GM21717 (cell line): ENCODE data around the gene PECR.

Experiments
- ATAC-seq: cut with Tn5 transposase; IDR thresholded peaks from one replicate; pipeline ENCODE4 v1.9.1; 2021; ENCODE audit warnings: mild to moderate bottlenecking, moderate library complexity; ENCODE audit not compliant: unreplicated experiment

The PECR gene

DNA sequence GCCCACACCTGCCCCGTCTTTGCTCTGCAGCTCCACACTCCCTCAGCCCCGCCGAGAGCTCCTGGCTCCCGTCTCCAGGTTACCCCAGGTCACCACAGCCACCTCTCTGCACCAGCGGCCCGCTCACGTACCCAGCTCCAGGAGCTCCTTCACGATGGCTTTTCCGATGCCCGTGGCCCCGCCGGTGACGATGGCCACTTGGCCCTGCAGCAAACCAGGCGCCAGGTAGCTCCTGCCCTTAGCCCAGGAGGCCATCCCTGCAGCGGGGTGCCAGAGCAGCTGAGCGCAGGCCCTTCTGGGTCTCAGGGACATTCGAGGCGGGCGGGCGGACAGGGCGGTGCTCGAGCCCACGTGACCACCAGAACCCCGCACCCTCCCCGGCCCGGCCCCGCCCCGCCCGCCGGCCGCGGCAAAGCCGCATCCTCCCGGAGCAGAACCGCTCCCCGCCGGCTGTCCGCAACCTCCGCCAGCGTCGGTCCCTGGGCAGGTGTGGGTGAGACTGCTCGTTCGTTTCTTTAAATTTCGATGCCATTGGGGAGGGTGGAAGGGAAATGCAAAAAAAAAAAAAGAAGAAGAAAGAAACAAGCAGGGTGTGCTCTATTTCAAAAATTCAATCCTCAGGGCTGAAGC is at the start of gene PECR, which contains the start of gene TMEM169:
Gene PECR, minus strand, starts transcription at position 323 of the 630 bp plus-strand sequence. Its CDS starts 68 bp downstream, at position 255.
Gene TMEM169, plus strand, starts transcription at position 433 of the 630 bp plus-strand sequence. CDS start 14,045 bp downstream, outside the sequence.
- ATAC-seq, result peak; percentile 93

DNA sequence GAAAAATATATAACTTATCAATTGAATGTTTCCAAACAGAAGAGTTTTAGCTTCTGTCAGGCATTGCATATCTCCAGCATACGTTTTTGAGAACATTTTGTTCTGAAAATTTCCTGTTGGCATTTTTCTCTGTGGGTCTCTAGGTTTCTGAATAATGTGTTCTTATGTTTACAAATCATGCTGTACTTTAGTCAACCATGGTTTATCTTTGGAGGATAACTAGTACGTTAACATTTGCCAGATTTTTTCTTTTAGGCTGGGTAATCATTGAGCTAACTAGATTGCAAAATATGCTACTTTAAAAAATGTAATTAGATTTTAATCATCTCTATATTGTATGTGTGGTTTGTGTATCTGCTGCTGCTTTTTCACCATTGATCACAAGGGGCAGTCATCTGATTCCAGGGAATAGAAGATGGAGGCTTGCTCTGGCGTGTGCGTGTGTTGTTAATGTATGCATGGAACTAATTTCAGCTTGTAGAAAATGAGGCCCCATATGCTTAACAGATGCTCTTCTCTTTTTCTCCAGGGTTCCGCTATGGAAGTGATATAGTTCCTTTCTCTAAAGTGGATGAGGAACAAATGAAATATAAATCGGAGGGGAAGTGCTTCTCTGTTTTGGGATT is 48.9 kb upstream of the PECR start:
- no peak for ATAC-seq

DNA sequence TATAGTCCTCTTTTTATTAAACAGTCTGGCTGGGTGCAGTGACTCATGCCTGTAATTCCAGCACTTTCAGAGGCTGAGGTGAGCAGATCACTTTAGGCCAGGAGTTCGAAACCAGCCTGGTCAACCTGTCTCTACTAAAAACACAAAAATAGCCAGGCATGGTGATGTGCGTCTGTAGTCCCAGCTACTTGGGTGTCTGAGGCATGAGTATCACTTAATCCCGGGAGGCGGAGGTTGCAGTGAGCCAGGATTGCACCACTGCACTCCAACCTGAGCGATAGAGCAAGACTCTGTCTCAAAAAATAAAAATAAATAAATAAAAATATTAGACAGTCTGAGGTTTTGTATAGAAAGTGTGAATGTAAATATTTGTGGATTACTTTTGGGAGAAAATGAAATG is 45.3 kb upstream of the PECR start:
- ATAC-seq, result no peak

DNA sequence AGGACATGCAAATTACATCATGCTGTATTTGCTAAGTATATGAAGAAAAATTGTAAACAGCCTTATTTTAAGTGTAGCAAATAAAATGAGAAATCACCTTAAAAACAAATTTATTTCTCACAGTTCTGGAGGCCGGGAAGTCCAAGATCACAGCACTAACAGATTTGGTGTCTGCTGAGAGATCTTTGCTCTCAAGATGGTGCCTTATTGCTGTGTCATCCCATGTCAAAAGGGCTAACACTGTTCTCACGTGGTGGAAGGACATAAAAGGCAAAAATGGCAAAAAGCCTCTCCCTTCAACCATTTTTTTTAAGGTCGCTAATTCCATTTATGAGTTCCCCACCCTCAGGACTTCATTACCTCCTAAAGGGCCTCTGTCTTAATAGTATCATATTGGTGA is 39.6 kb upstream of the PECR start:
- ATAC-seq, result no peak

DNA sequence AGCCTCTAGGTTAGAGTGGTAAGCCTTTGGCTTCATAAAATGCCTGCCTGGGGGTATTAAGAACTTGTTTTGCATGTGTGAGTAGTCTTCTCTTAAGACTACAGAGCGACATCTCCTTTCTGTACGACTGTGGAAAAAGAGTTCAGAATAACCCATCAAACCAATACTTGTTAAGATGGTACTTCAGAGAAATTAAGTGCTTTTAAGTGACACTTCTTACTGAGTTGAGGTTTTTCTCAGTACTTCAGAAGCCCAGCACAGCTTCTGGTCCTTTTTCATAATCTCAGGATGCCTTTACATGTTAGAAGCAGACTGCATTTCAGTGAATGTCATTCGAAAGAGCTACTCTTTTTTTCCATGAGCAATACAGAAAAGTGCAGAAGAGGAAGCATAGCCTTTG is 38.4 kb upstream of the PECR start:
- ATAC-seq, result no peak

DNA sequence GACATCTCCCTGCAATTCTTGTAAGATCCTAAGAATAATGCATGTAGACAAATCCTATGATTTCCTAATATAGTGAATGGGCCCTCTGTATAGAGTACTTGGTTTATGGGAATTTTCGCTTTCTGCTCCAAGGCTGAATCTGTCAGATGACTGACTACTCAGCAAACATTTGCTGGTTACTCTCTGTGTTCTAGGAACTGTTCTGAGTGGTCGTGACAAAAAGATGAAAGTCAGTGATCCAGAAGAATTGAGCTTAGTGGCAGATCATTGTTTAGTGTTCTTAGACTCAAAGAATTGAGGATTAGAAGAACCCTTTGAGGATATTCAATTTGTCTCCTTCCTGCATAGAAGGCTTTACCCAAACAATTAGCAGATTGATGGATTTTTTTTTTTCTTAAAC is 37.5 kb upstream of the PECR start:
- no peak for ATAC-seq

DNA sequence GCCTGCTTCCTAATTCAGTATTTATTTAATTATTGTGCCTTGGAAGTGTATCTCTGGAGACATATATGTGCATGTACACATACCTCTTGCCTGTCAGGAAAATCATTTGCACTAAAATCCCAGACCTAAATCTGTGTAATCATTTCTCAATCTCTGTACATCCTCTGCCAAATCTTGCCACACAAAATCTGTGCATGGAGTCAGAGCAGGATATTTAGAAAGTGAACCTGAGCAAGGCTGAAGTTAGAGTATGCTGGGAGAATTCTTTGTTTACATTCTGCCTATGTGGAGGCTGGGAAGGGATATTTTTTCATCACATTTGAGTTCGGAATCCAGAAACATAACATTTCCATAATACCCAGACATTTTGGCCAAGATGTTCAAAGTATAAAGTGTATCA is 36.9 kb upstream of the PECR start:
- ATAC-seq, result no peak

DNA sequence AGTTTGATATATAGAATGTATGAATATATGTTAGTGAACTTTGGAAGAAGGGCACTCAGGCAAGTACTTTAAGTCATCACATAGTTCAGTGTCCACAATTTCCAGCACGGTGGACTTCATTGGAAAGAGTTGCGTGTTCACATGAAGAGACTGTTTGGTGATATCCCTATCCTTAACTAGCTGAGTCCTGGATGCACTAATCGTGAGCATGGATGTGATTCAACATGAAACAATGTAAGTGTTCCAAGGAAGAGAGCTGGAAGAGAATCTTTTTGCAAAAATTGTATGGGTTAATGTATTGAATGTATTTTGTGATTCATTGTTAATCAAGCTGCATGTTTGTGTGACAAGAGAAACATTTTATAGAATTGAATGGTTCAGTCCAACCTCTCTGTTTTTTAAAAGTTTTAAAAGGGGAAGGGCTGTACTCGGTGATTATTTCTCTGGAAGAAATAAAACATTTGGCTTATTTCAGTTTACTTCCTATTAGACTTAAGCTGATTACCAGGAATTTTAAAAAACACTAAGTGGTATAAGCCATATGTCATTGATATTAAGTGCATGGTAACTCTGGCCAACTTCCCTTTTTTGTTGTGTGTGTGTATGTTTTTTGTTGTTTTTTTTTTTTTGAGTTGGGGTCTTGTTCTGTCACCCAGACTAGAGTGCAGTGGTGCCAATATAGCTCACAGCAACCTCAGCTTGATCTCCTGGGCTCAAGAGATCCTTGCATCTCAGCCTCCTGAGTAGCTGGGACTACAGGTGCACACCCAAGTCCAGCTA is 36.1 kb upstream of the PECR start:
- no peak for ATAC-seq

DNA sequence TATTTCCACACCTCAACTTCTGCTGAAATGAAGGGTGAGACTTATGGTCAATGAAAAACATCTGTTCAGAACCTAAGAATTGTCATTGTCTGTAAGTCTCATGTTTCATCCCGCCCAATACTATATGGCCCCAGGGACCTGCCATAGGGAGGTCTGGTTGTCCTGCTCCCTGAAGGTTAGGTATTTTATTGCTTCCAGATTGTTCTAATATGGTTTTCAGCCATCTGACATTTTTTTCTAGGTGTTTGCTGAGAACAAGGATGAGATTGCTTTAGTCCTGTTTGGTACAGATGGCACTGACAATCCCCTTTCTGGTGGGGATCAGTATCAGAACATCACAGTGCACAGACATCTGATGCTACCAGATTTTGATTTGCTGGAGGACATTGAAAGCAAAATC is 34.8 kb upstream of the PECR start:
- ATAC-seq, result no peak

DNA sequence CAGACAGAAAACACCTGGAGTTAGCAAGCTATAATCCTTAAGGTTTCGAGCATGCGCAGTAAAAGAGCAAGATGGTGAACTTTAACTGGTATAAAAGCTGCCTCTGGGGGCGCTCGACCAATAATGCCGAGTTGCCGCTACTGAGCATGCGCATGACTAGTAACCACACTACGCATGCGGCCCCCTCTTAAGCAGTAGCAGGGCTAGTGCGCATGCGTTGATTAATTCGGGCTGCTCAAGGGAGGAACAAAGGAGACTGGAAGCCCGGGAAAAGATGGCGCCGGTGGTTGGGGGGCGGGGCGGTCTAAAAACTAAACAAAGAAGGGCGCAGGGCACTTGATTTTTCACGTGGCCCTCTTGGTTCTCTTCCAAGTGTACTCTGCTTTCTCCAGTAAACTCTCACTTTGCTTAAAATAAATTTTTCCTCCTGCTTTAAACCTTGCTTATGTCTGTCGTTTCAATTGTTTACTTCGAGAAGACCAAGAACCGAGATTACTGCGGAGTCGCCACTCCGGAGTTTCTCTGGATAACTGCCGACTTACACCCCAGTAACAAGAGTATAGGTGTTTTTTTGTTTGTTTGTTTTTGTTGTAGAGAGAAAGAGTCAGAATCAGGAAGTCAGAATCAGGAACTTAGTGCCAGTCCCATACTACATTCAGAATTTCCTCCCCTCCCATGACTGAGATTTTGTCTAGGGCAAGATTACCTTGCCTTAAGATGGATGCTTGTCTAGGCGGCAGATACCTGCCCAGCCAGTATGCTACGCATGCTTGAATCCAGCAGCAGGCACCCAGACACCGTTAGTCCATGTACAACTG is 33.3 kb upstream of the PECR start:
- peak; percentile 36 for ATAC-seq

DNA sequence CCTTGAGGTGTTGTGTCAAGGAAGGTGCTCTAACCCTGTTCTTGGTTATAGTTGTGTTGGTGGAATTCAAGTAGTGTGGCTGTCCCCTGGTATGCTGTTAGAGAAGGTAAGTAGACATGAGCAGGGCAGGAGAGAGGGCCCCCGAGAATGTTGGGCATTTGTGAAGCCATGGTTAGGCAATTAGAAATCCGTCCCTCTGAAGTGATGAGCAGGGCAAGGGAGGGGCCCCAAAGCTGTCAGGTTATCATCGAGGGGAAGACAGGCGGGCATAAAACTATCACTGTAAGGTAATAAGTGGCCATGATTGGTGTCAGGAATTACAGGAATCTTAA is 32.7 kb upstream of the PECR start:
- no peak for ATAC-seq

DNA sequence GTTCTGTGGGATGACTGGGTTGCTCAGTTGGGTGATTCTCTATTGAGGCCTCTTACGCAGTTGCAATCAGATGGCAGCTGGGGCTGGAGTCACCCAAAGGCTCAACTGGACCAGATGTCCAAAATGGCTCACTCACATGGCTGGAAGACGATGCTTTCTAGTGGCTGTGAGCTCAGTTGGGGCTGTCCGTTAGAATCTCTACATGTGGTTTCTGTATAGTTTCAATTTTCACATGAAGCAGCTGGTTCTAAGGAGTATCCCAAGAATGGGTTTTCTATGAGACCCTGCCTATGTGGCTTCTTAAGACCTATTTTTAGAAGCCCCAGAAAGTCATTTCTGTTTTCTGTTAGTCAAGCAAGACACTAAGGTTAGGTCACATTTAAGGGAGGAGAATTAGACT is 32.0 kb upstream of the PECR start:
- peak; percentile 71 for ATAC-seq

DNA sequence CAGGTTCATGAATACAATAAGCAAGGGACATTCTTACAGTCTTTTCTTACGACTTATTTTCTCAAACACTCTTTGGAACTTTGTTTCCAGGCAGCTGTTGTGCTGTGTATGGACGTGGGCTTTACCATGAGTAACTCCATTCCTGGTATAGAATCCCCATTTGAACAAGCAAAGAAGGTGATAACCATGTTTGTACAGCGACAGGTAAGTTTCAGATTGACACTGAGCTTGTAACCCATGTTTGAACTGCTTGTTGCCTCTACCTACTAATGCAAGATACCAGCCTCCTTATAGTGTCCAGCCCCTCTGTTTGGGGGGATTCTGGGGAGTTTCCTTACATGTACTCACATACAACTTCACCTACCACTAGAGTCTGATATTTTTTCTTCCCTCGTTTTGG is 31.3 kb upstream of the PECR start:
- ATAC-seq, result no peak

DNA sequence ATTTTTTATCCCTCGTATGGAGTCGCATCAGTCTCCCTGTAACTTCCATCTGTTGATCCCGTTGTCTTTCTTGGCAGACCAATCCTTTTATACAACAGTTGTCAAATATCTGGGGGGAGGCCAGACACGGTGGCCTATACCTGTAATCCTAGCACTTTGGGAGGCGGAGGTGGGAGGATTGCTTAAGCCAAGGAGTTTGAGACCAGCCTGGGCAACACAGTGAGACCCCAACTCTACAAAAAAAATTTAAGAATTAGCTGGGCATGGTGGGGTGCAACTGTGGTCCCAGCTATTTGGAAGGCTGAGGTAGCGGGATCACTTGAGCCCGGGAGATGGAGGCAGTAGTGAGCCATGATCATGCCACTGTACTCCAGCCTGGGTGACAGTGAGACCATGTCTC is 29.5 kb upstream of the PECR start:
- no peak for ATAC-seq

DNA sequence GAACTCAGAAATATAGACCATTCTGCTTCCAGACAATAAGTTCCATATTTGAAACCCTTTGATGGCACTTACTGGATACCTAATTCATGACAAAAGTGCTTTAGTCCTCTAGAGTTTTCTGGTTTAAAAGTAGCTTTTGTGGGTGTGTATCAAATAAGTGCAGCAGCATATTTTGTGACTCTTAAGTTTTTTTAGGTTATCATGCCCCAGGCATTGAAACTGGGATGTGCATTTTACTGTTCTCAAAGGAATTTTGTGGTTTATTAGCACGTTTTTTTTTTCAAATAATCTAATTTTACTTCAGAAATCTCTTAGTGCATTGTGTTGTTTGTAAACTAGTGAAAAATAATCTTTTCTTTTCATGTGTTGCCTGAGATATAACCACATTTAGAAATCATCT is 29.0 kb upstream of the PECR start:
- no peak for ATAC-seq

DNA sequence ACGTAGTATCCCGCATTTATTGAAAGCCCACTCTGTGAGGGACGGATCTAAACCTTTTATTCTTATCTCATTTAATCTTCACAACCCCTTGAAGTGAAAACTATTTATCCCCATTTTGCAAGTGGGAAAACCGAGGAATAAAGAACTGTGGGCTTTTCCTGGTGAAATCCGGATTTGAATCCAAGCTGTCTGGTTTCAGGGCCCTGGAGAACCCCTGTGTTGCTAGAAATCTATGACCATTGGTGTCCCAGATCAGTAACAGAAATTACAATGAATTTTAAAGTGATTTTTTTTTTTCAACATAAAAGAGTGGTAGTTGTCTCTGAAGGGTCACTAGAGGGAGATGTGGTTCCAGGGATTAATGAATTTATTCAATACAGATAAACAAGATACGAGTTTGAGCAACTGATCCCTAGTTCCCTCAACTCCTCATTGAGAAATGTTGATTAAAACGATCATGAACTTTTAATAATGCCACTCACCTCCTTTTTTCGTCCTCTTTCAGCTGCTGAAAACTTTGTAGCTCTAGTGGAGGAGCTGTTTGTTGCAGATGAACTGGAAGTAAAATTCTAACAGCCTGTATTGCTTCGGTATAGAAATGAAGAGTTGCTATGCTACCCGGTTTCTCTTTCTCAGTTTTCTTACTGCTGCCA is 28.5 kb upstream of the PECR start:
- no peak for ATAC-seq

DNA sequence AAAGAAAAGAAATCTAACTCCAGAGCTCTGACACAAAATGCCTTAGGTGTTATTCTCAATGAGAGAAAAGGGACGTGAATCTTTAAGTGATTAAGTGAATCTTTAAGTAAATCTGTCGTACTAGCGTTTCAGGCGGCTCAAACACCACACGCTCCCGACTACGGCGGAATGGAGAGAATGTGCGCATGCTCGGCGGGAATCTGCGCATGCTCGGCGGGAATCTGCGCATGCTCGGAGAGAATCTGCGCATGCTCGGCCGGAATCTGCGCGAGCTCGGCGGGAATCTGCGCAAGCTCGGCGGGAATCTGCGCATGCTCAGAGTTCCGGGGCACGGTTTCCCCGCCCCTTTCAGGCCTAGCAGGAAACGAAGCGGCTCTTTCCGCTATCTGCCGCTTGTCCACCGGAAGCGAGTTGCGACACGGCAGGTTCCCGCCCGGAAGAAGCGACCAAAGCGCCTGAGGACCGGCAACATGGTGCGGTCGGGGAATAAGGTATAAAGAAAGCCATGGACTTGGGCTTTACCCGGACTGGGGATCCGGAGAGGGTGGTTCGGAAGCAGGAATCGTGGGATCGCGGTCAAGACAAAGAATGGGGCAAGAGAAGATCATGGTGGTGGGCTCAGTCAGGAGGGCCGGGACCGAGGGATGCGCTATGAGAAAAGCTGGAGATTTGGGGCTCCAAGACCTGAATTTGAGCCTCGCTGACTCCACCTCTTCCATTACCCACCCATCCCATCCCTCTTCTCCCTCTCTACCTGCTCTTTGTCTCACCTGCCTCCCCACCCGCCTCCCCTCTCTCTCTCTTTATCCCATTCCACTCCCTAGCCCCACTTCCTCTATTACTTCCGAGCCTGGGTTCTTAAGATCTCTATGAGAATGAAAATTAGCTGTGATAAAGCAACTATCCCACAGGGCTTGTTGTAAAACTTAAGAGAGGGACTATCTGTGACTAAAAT is 27.6 kb upstream of the PECR start, which contains the start of gene XRCC5:
Gene XRCC5, plus strand, starts transcription at position 382 of the 955 bp plus-strand sequence. Its CDS starts 89 bp downstream, at position 471.
- ATAC-seq, result peak; percentile 41

DNA sequence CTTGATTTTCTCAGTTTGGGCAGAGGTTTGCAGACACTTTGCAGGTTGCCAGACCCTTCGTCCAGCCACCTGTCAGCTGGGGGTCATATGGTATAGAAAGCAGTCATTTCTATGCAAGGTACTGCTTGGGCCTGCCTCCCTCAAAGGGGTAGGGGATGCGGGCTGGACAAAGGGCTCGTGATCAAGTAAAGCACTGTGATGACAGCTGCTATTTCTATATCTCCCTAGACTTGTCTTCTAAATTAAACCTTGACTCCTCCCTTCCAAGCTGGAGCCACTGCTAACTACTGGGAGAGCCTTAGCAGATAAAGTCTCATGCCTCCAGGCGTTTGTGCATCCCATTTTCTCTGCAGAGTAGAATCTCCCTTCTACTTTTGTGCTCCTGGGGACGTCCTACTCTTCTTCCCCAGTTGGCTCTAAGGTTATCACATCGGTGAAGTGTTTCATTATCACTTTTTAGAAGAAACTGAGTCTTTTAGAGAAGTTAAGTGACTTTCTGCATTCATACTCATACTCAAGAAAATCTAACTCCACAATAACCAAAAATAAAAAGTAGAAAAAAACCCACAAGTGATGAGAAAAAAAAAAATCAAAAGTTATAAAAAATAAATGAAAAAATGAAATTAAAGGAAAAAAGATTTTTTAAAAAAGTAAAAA is 26.8 kb upstream of the PECR start:
- no peak for ATAC-seq

DNA sequence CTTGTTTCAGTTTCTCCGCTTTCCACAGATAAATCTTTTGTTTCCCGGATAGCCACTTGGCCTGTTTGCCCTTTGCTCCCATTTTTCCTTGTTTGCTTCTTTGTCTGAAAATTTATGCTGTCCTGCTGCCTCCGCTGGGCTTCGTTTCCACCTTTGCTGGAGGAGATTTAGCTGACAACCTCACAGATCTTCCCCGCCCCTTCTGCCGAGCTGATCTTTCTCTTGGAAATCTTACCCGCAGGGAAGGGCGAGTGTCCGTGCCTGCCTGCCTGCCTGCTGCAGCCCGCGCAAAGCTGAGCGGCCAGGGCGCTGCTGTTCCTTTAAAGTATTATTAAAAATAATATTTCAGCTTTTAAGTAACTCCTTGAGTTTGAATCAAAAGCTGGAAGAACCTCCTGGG is 26.2 kb upstream of the PECR start:
- ATAC-seq, result no peak
